ENCODE data around the gene CCDC152. TPM values are rescaled to one million over a fixed set of nuclear protein-coding genes. Genes with fewer than 3 reads are reported as not detected.

CCDC152 gene
- total RNA-seq, 2 donors from 2014 or later, result 0.81 to 4.7 TPM

DNA sequence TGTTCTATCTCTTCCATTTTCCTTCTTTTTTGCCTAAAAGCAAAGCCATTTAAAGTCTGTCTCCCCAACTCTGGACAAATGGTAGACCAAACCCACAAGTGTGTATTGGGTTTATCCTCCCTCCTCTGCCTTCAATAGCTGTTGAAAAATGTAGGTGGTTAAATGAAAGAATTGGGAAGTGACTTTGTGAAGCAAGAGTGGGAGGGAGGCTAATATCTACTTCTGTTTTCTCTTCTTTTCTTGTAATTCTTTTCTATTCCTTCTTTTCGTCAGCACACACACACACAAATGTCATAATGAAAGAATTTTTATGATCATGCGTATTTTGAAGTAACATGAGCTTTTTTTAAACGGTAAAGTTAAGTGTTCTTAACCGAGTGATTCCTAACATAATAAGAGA, 3.8 kb downstream of the CCDC152 start:
- Histone ChIP-seq H3K27ac (no peak overlapping the region), H3K9me3 (no peaks in the 10 kb centered on the region), H3K4me3 (no peak overlapping the region), H3K4me1 (ENCODE audit: control insufficient read depth in 1 of 2, low read depth in 2 of 2) (no peaks in the 10 kb centered on the region), H3K36me3 (no peaks in the 10 kb centered on the region), H3K27me3 (replicated peaks; ENCODE audit: insufficient read depth) (no peaks in the 10 kb centered on the region)
- TF ChIP-seq, protein P1, sequence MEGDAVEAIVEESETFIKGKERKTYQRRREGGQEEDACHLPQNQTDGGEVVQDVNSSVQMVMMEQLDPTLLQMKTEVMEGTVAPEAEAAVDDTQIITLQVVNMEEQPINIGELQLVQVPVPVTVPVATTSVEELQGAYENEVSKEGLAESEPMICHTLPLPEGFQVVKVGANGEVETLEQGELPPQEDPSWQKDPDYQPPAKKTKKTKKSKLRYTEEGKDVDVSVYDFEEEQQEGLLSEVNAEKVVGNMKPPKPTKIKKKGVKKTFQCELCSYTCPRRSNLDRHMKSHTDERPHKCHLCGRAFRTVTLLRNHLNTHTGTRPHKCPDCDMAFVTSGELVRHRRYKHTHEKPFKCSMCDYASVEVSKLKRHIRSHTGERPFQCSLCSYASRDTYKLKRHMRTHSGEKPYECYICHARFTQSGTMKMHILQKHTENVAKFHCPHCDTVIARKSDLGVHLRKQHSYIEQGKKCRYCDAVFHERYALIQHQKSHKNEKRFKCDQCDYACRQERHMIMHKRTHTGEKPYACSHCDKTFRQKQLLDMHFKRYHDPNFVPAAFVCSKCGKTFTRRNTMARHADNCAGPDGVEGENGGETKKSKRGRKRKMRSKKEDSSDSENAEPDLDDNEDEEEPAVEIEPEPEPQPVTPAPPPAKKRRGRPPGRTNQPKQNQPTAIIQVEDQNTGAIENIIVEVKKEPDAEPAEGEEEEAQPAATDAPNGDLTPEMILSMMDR (IDR thresholded peaks at IDR 0.05), result no peak
- DNase-seq (ENCODE audit: low spot score) (no peak), ATAC-seq (ENCODE audit: insufficient number of reproducible peaks, low FRiP score, low read depth) (no peak)

GRCh38 chr5:42761791-42762190, 5.2 kb downstream of the CCDC152 start:
- TF ChIP-seq, protein P1 (IDR thresholded peaks at IDR 0.05), result no peak
- H3K4me3 ChIP-seq, result no peak overlapping the region
- H3K27ac ChIP-seq, result no peak overlapping the region
- H3K36me3 ChIP-seq, result no peaks in the 10 kb centered on the region
- DNase-seq (ENCODE audit: low spot score) (no peak), ATAC-seq (ENCODE audit: insufficient number of reproducible peaks, low FRiP score, low read depth) (no peak)
- no peaks in the 10 kb centered on the region for H3K4me1 ChIP-seq (ENCODE audit: control insufficient read depth in 1 of 2, low read depth in 2 of 2)
- no peaks in the 10 kb centered on the region for H3K9me3 ChIP-seq
- no peaks in the 10 kb centered on the region for H3K27me3 ChIP-seq (replicated peaks; ENCODE audit: insufficient read depth)

DNA sequence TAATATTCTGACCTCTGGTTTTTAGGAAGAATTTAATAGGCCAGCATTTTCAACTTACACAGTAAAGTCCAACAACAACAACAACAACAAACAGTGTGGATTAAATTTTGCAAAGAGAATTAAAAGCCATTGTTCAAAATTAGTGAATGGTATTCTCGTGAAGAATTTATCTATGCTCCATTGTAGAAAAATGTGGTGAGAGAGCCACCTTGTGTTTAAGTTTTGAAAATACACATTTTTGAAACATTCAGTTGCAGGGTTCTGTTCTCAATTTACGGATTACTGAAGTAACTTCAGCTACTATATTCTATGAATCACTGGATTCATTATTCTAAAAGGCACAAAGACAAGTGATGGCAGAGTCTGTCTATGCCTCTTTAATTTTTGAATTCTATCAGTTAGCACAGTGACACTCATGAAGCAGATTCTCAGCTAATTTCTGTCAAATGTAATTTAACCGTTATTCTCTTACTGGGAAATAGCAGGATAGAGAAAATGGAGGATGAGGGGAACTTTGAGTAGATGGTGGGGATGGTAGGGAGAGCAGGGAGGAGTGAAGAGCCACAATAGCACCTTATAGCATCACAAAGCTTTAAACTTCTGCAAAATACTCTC, 11.0 kb downstream of the CCDC152 start:
- TF ChIP-seq, protein P1 (IDR thresholded peaks at IDR 0.05), result peak; percentile 51
- ATAC-seq (ENCODE audit: insufficient number of reproducible peaks, low FRiP score, low read depth), result no peak

DNA sequence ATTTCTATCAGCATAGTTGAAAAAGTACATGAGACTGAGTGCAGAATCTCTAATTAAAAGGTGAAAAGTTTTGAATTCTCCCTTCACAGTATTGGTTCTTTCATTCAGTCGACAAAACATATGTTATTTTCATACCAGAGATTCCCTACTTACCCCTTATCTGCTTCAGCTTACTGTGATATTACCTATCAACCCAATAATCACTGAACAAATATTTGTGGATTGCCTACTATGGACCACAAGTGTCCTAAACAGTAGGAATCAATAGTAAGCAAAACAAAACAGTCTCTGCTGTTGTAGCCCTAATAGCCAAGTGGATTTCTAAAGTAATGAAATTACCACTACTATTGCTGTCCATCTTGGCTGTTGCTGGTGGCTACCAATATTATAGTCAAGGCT, 11.5 kb downstream of the CCDC152 start:
- Histone ChIP-seq H3K4me3 (no peak overlapping the region), H3K4me1 (ENCODE audit: control insufficient read depth in 1 of 2, low read depth in 2 of 2) (no peaks in the 10 kb centered on the region), H3K27ac (no peak overlapping the region), H3K36me3 (no peaks in the 10 kb centered on the region), H3K9me3 (no peaks in the 10 kb centered on the region), H3K27me3 (replicated peaks; ENCODE audit: insufficient read depth) (no peaks in the 10 kb centered on the region)
- no peak for ATAC-seq (ENCODE audit: insufficient number of reproducible peaks, low FRiP score, low read depth)
- DNase-seq (ENCODE audit: low spot score), result no peak
- TF ChIP-seq, protein P1 (IDR thresholded peaks at IDR 0.05), result no peak

More for the DNA sequence above, 11.0 kb downstream of the CCDC152 start:
- H3K27me3 ChIP-seq (replicated peaks; ENCODE audit: insufficient read depth), result no peaks in the 10 kb centered on the region
- H3K4me3 ChIP-seq, result no peak overlapping the region
- no peak overlapping the region for H3K27ac ChIP-seq
- no peaks in the 10 kb centered on the region for H3K9me3 ChIP-seq
- no peaks in the 10 kb centered on the region for H3K4me1 ChIP-seq (ENCODE audit: control insufficient read depth in 1 of 2, low read depth in 2 of 2)
- DNase-seq (ENCODE audit: low spot score), result no peak
- H3K36me3 ChIP-seq, result no peaks in the 10 kb centered on the region

DNA sequence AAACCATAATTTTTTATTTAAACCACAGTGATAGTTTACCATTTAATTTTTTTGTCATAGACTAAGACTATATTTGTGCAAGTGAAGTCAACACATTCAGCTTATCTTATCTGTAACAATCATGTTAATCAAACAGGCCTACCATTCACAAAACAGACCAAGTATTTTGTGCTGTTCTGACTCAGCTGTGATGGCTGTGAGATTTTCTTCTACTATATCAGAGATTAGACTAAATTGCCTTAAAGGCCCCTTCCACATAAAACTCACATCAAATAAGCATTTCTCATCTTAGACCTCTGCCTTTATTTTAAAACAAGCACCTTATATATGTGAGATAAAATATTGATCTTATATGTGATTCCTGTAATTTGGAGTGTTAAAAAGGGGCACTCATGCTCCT, 13.4 kb downstream of the CCDC152 start:
- H3K36me3 ChIP-seq, result no peaks in the 10 kb centered on the region
- TF ChIP-seq, protein P1 (IDR thresholded peaks at IDR 0.05), result no peak
- ATAC-seq (ENCODE audit: insufficient number of reproducible peaks, low FRiP score, low read depth) (no peak), DNase-seq (ENCODE audit: low spot score) (no peak)
- no peak overlapping the region for H3K4me3 ChIP-seq
- H3K4me1 ChIP-seq (ENCODE audit: control insufficient read depth in 1 of 2, low read depth in 2 of 2), result no peaks in the 10 kb centered on the region
- H3K27me3 ChIP-seq (replicated peaks; ENCODE audit: insufficient read depth), result no peaks in the 10 kb centered on the region
- H3K27ac ChIP-seq, result no peak overlapping the region
- no peaks in the 10 kb centered on the region for H3K9me3 ChIP-seq

Measured in thoracic aorta (tissue), 2 donors.